GM21619 (cell line): Measurements from ENCODE around the gene IGF1R.

ENCODE experiments used
- ATAC-seq: cut with Tn5 transposase; IDR thresholded peaks from one replicate; pipeline ENCODE4 v1.9.1; 2021; ENCODE audit not compliant: unreplicated experiment

The IGF1R gene

GRCh38 chr15:98772895-98773294 is 124.6 kb downstream of the IGF1R start:
- no peak for ATAC-seq

- no peak for ATAC-seq
Measured at GRCh38 chr15:98773616-98774015, 125.3 kb downstream of the IGF1R start.

- ATAC-seq = no peak
Measured at GRCh38 chr15:98774756-98775497, 126.6 kb downstream of the IGF1R start.

GRCh38 chr15:98775498-98776230 is 127.3 kb downstream of the IGF1R start:
- ATAC-seq = no peak

- ATAC-seq = peak; percentile 61
Measured at GRCh38 chr15:98776607-98777281, 128.4 kb downstream of the IGF1R start.

- no peak for ATAC-seq
Measured at GRCh38 chr15:98777426-98777825, 129.1 kb downstream of the IGF1R start.

GRCh38 chr15:98778263-98778959 is 130.1 kb downstream of the IGF1R start:
- ATAC-seq = no peak

- no peak for ATAC-seq
Measured at GRCh38 chr15:98778960-98779359, 130.6 kb downstream of the IGF1R start.

GRCh38 chr15:98779463-98780071 is 131.2 kb downstream of the IGF1R start:
- peak; percentile 79 for ATAC-seq

- no peak for ATAC-seq
Measured at GRCh38 chr15:98781838-98782237, 133.5 kb downstream of the IGF1R start.

GRCh38 chr15:98782801-98783200 is 134.5 kb downstream of the IGF1R start:
- ATAC-seq = no peak

GRCh38 chr15:98785431-98785806 is 137.1 kb downstream of the IGF1R start:
- ATAC-seq = no peak

GRCh38 chr15:98785807-98786621 is 137.7 kb downstream of the IGF1R start:
- peak; percentile 89 for ATAC-seq

- peak; percentile 15 for ATAC-seq
Measured at GRCh38 chr15:98786717-98787116, 138.4 kb downstream of the IGF1R start.

GRCh38 chr15:98787194-98787593 is 138.9 kb downstream of the IGF1R start:
- ATAC-seq = no peak

GRCh38 chr15:98787936-98788757 is 139.8 kb downstream of the IGF1R start:
- ATAC-seq = no peak

- no peak for ATAC-seq
Measured at GRCh38 chr15:98789020-98789419, 140.7 kb downstream of the IGF1R start.

GRCh38 chr15:98790270-98790669 is 141.9 kb downstream of the IGF1R start:
- no peak for ATAC-seq

- no peak for ATAC-seq
Measured at GRCh38 chr15:98791046-98791701, 142.8 kb downstream of the IGF1R start.
